Measurements from ENCODE around the gene TNPO3.

DNA sequence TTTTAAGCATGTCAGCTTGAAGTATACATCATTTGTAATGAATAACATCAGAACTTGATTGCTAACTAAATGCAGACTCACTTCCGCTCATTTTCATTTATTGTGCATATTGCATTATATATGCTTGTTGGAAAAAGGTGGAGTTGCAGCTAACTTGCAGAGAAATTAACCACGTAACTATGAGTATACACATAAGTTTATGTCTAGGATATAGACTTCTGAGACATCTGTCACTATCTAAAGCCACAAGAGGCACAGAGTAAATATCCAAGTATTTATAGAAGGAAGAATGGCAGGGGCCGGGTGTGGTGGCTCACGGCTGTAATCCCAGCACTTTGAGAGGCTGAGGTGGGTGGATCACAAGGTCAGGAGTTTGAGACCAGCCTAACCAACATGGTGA is 47.3 kb downstream of the TNPO3 start:
- TF ChIP-seq, protein P1, sequence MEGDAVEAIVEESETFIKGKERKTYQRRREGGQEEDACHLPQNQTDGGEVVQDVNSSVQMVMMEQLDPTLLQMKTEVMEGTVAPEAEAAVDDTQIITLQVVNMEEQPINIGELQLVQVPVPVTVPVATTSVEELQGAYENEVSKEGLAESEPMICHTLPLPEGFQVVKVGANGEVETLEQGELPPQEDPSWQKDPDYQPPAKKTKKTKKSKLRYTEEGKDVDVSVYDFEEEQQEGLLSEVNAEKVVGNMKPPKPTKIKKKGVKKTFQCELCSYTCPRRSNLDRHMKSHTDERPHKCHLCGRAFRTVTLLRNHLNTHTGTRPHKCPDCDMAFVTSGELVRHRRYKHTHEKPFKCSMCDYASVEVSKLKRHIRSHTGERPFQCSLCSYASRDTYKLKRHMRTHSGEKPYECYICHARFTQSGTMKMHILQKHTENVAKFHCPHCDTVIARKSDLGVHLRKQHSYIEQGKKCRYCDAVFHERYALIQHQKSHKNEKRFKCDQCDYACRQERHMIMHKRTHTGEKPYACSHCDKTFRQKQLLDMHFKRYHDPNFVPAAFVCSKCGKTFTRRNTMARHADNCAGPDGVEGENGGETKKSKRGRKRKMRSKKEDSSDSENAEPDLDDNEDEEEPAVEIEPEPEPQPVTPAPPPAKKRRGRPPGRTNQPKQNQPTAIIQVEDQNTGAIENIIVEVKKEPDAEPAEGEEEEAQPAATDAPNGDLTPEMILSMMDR (IDR thresholded peaks at IDR 0.05; ENCODE audit: low read depth, low read length) = no peak
- TF ChIP-seq EZH2phosphoT487 (IDR thresholded peaks at IDR 0.05; ENCODE audit: low read depth) = no peak

All from OCI-LY3 (cell line).